CD4-positive, alpha-beta memory T cell (primary cell): ENCODE measurements around the gene MAS1L. TPM values are rescaled to one million over a fixed set of nuclear protein-coding genes. Genes with fewer than 3 reads are reported as not detected.
A peak's percentile ranks its signal among the peaks of the same experiment; 100 is the strongest.

Experiments
- CTCF ChIA-PET: fragments of 350-600 bp; sonication (Branson Sonifier 250); formaldehyde crosslinking; loops from one replicate; lab custom pipeline; 2021; ENCODE audit warnings: inconsistent platforms; ENCODE audit not compliant: partially characterized antibody; lab: Charles Lee
- POLR2A ChIA-PET: fragments of 350-600 bp; sonication (Branson Sonifier 250); formaldehyde crosslinking; loops from one replicate; lab custom pipeline; 2021; ENCODE audit not compliant: partially characterized antibody; lab: Charles Lee
- DNase-seq, 5 donors: peaks; one replicate each; pipeline versions ENCODE4 v3.0.0 to v3.0.0-alpha.2; 2020 to 2022; ENCODE audit warnings: mixed read lengths in 1 of 5
- H3K27ac ChIP-seq: one replicate; pipeline ENCODE4 v1.7.0; 2013; ENCODE audit warnings: low read depth, low read length
- H3K27me3 ChIP-seq: 2 replicates; pipeline ENCODE4 v1.7.0; 2013; ENCODE audit warnings: mild to moderate bottlenecking, low read length, moderate library complexity; ENCODE audit not compliant: insufficient read depth
- H3K36me3 ChIP-seq: 2 replicates; pipeline ENCODE4 v1.7.0; 2013; ENCODE audit warnings: mild to moderate bottlenecking, low read length, moderate library complexity; ENCODE audit not compliant: insufficient read depth
- H3K4me1 ChIP-seq: 2 replicates; pipeline ENCODE4 v1.7.0; 2013; ENCODE audit warnings: mild to moderate bottlenecking, low read length, moderate library complexity; ENCODE audit not compliant: insufficient read depth
- H3K4me3 ChIP-seq, 2 donors: one replicate each; pipeline ENCODE4 v1.7.0; 2013; ENCODE audit warnings: low read length in 2 of 2, mild to moderate bottlenecking in 1 of 2
- H3K9me3 ChIP-seq, 2 donors: one replicate each; pipeline ENCODE4 v1.7.0; 2013; ENCODE audit warnings: low read length in 2 of 2, control low read depth in 1 of 2; ENCODE audit not compliant: control insufficient read depth in 1 of 2
- H3K27ac Mint-ChIP-seq, 7 donors: one replicate each; pipeline ENCODE4 v1.8.0; 2020 to 2021; ENCODE audit warnings: mixed read lengths in 7 of 7, mild to moderate bottlenecking in 6 of 7, inconsistent platforms in 3 of 7, moderate library complexity in 3 of 7
- H3K27me3 Mint-ChIP-seq, 2 donors: one replicate each; pipeline ENCODE4 v1.8.0; 2020 to 2021; ENCODE audit warnings: mixed read lengths in 2 of 2
- H3K36me3 Mint-ChIP-seq, 2 donors: one replicate each; pipeline ENCODE4 v1.8.0; 2020 to 2021; ENCODE audit warnings: mixed read lengths in 2 of 2, inconsistent platforms in 1 of 2, mild to moderate bottlenecking in 1 of 2
- H3K4me1 Mint-ChIP-seq, 4 donors: one replicate each; pipeline ENCODE4 v1.8.0; 2020 to 2021; ENCODE audit warnings: mixed read lengths in 4 of 4, mild to moderate bottlenecking in 1 of 4
- H3K4me3 Mint-ChIP-seq, 8 donors: one replicate each; pipeline ENCODE4 v1.8.0; 2020 to 2021; ENCODE audit warnings: mixed read lengths in 8 of 8, mild to moderate bottlenecking in 7 of 8, moderate library complexity in 6 of 8, inconsistent platforms in 3 of 8
- H3K9me3 Mint-ChIP-seq, 8 donors: one replicate each; pipeline ENCODE4 v1.8.0; 2020 to 2021; ENCODE audit warnings: mixed read lengths in 8 of 8, mild to moderate bottlenecking in 5 of 8, inconsistent platforms in 3 of 8, moderate library complexity in 1 of 8
- intact Hi-C: fragments of 100-400 bp; cut with micrococcal nuclease; formaldehyde crosslinking; loops from one replicate; pipeline ENCODE4 v1.15.1; 2023
- polyA plus RNA-seq, 2 donors: library from polyadenylated mRNA; unstranded; fragments of 300-500 nt; fragmentation: Illumina TruSeq; gene quantifications; one replicate each; pipeline ENCODE4 v1.2.3, GENCODE V29; 2021
- total RNA-seq, 2 experiments: library from RNA; stranded (reverse); gene quantifications; one replicate each; pipeline ENCODE4 v1.2.3, GENCODE V29; 2021

The MAS1L gene
- total and polyA plus RNA-seq, 4 experiments from 2014 or later = not detected

GRCh38 chr6:29483186-29483585 lies 4.6 kb downstream of the MAS1L start:
- Histone ChIP-seq H3K4me1 (no peaks in the 10 kb centered on the region), H3K9me3 (no peaks in the 10 kb centered on the region), H3K4me3 (no peak overlapping the region), H3K27me3 (no peaks in the 10 kb centered on the region), H3K27ac (no peak overlapping the region), H3K36me3 (no peaks in the 10 kb centered on the region)
- no peak for DNase-seq
- Mint-ChIP-seq H3K9me3 (peaks cover 0 to 5% (median 2%) of the 10 kb centered on the region in 8 donors), H3K4me1 (no peaks in the 10 kb centered on the region), H3K36me3 (no peaks in the 10 kb centered on the region), H3K27ac (no peak overlapping the region), H3K4me3 (no peak overlapping the region), H3K27me3 (peaks cover 13 to 17% of the 10 kb centered on the region in 2 donors)
- ChIA-PET CTCF (no interaction called here), POLR2A (no interaction called here)
- intact Hi-C loops = no loop called here

DNA sequence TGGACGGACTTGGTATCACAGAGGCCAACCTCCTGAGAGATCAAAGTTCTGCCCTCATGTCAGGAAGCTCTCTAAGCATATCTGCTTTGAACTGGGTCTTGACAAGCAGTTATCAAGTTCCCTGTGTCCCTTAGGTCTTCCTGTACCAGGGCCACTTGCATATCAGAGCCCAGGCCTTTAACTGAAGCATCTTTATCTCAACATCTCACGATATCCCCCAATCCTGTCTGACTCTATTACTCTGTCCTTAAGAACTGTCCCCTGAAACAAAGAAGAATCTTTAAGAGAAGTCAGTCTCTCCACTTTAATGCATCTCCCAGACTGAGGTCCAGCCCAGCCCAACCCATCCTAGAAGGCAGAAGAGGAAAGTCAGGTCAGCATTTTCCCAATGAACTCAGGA lies 8.2 kb downstream of the MAS1L start:
- Histone ChIP-seq H3K4me3 (no peak overlapping the region), H3K9me3 (no peaks in the 10 kb centered on the region), H3K36me3 (no peaks in the 10 kb centered on the region), H3K27ac (no peak overlapping the region), H3K27me3 (no peaks in the 10 kb centered on the region), H3K4me1 (no peaks in the 10 kb centered on the region)
- no peak for DNase-seq
- H3K36me3 Mint-ChIP-seq = no peaks in the 10 kb centered on the region
- peaks cover 7 to 9% of the 10 kb centered on the region in 2 donors for H3K27me3 Mint-ChIP-seq
- H3K4me3 Mint-ChIP-seq = no peak overlapping the region
- no peak overlapping the region for H3K27ac Mint-ChIP-seq
- ChIA-PET CTCF (no interaction called here), POLR2A (no interaction called here)
- intact Hi-C loops = no loop called here
- H3K4me1 Mint-ChIP-seq = no peaks in the 10 kb centered on the region
- peaks cover 0 to 5% (median 2%) of the 10 kb centered on the region in 8 donors for H3K9me3 Mint-ChIP-seq

- Histone ChIP-seq H3K27ac (no peak overlapping the region), H3K27me3 (no peaks in the 10 kb centered on the region), H3K4me3 (no peak overlapping the region), H3K9me3 (no peaks in the 10 kb centered on the region), H3K4me1 (no peaks in the 10 kb centered on the region), H3K36me3 (no peaks in the 10 kb centered on the region)
- Mint-ChIP-seq H3K4me3 (no peak overlapping the region), H3K27me3 (peaks cover 8 to 9% of the 10 kb centered on the region in 2 donors), H3K9me3 (peaks cover 0 to 5% (median 2%) of the 10 kb centered on the region in 8 donors), H3K36me3 (no peaks in the 10 kb centered on the region), H3K4me1 (no peaks in the 10 kb centered on the region), H3K27ac (peak overlapping the region in 1 of 7 donors; percentile 0)
- CTCF ChIA-PET = no interaction called here
- POLR2A ChIA-PET = no interaction called here
- intact Hi-C loops = no loop called here
- DNase-seq = no peak
Observed at GRCh38 chr6:29478740-29479139, 9.0 kb downstream of the MAS1L start.

- no peak overlapping the region for H3K27ac ChIP-seq
- intact Hi-C loops = no loop called here
Observed at GRCh38 chr6:29477923-29478450, 9.8 kb downstream of the MAS1L start.

DNA sequence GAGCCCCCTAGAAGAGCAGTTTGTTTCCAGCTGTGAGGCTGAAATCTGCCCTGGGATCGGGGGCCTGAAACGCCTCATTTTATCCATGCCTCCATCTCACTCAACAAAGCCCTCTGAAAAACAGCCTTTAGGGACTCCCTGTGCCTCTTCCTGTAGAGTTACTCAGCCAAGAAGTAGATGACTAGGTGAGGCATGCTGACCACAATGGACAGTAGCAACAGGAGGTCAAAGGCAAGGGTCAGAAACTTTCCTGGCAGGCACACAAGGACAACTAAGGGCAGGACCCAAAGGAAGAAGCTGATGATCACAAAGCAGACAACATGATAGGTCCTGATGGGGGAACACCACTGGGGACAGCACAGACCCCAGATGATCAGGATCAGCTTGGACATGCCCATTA lies 12.8 kb downstream of the MAS1L start:
- no peak overlapping the region for H3K27ac Mint-ChIP-seq
- ChIA-PET POLR2A (no interaction called here), CTCF (no interaction called here)
- intact Hi-C loops = no loop called here
- no peaks in the 10 kb centered on the region for H3K4me1 Mint-ChIP-seq
- Histone ChIP-seq H3K9me3 (no peaks in the 10 kb centered on the region), H3K36me3 (no peaks in the 10 kb centered on the region), H3K4me3 (no peak overlapping the region), H3K4me1 (no peaks in the 10 kb centered on the region), H3K27me3 (no peaks in the 10 kb centered on the region), H3K27ac (no peak overlapping the region)
- no peaks in the 10 kb centered on the region for H3K36me3 Mint-ChIP-seq
- no peak for DNase-seq
- H3K9me3 Mint-ChIP-seq = peaks cover 0 to 6% (median 0%) of the 10 kb centered on the region in 8 donors
- no peak overlapping the region for H3K4me3 Mint-ChIP-seq
- peaks cover 8 to 17% of the 10 kb centered on the region in 2 donors for H3K27me3 Mint-ChIP-seq

More at GRCh38 chr6:29477923-29478450, 9.8 kb downstream of the MAS1L start:
- H3K27me3 ChIP-seq = no peaks in the 10 kb centered on the region
- H3K27me3 Mint-ChIP-seq = peaks cover 7 to 8% of the 10 kb centered on the region in 2 donors
- ChIA-PET CTCF (interaction anchor here (1.5 kb wide), 1 partner anchor 175 kb away, joined by 4 read pairs; no protein-coding TSS in a partner anchor), POLR2A (no interaction called here)
- H3K36me3 Mint-ChIP-seq = no peaks in the 10 kb centered on the region
- H3K36me3 ChIP-seq = no peaks in the 10 kb centered on the region
- no peaks in the 10 kb centered on the region for H3K4me1 ChIP-seq
- no peaks in the 10 kb centered on the region for H3K9me3 ChIP-seq
- H3K4me3 Mint-ChIP-seq = no peak overlapping the region
- H3K27ac Mint-ChIP-seq = no peak overlapping the region
- no peak for DNase-seq
- no peaks in the 10 kb centered on the region for H3K4me1 Mint-ChIP-seq
- H3K9me3 Mint-ChIP-seq = peaks cover 0 to 10% (median 2%) of the 10 kb centered on the region in 8 donors
- no peak overlapping the region for H3K4me3 ChIP-seq

GRCh38 chr6:29466241-29466640 lies 21.5 kb downstream of the MAS1L start:
- CTCF ChIA-PET = no interaction called here

DNA sequence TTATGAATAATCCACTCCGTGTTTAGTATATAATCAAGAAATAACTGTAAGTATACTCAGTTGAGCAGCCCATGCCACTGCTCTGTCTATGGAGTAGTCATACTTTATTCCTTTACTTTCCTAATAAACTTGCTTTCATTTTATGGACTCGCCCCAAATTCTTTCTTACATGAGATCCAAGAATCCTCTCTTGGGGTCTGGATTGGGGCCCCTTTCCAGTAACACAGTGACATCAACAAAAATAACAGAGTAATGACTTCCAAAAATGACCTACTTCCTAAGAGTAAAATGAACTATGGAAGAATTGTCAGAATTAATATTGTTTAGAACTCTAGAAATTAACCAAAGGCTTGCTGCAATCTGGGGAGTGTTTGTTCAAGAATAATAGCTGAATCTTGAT lies 22.0 kb downstream of the MAS1L start:
- Mint-ChIP-seq H3K27ac (no peak overlapping the region), H3K4me3 (no peak overlapping the region), H3K27me3 (peaks cover 15 to 21% of the 10 kb centered on the region in 2 donors), H3K36me3 (no peaks in the 10 kb centered on the region), H3K9me3 (no peaks in the 10 kb centered on the region), H3K4me1 (no peaks in the 10 kb centered on the region)
- Histone ChIP-seq H3K36me3 (no peaks in the 10 kb centered on the region), H3K27ac (no peak overlapping the region), H3K27me3 (no peaks in the 10 kb centered on the region), H3K9me3 (no peaks in the 10 kb centered on the region), H3K4me1 (no peaks in the 10 kb centered on the region), H3K4me3 (no peak overlapping the region)
- ChIA-PET POLR2A (no interaction called here), CTCF (no interaction called here)
- intact Hi-C loops = no loop called here
- no peak for DNase-seq

More at GRCh38 chr6:29466241-29466640, 21.5 kb downstream of the MAS1L start:
- Mint-ChIP-seq H3K36me3 (no peaks in the 10 kb centered on the region), H3K9me3 (no peaks in the 10 kb centered on the region), H3K27ac (no peak overlapping the region), H3K4me3 (no peak overlapping the region), H3K27me3 (peaks cover 15 to 23% of the 10 kb centered on the region in 2 donors), H3K4me1 (no peaks in the 10 kb centered on the region)
- no peaks in the 10 kb centered on the region for H3K27me3 ChIP-seq
- no peaks in the 10 kb centered on the region for H3K4me1 ChIP-seq
- H3K27ac ChIP-seq = no peak overlapping the region
- intact Hi-C loops = no loop called here
- no peaks in the 10 kb centered on the region for H3K36me3 ChIP-seq
- DNase-seq = no peak
- H3K4me3 ChIP-seq = no peak overlapping the region
- no peaks in the 10 kb centered on the region for H3K9me3 ChIP-seq
- POLR2A ChIA-PET = no interaction called here
